ENCODE measurements around the gene SOX21. TPM values are rescaled to one million over a fixed set of nuclear protein-coding genes. Genes with fewer than 3 reads are reported as not detected.
"Not testable (repeated sequence)": the region's sequence is repeated elsewhere in the genome, so short reads cannot be mapped to it uniquely, and the experiment has no call there.

SOX21 gene
- total RNA-seq, 4 donors from 2014 or later: not detected

DNA sequence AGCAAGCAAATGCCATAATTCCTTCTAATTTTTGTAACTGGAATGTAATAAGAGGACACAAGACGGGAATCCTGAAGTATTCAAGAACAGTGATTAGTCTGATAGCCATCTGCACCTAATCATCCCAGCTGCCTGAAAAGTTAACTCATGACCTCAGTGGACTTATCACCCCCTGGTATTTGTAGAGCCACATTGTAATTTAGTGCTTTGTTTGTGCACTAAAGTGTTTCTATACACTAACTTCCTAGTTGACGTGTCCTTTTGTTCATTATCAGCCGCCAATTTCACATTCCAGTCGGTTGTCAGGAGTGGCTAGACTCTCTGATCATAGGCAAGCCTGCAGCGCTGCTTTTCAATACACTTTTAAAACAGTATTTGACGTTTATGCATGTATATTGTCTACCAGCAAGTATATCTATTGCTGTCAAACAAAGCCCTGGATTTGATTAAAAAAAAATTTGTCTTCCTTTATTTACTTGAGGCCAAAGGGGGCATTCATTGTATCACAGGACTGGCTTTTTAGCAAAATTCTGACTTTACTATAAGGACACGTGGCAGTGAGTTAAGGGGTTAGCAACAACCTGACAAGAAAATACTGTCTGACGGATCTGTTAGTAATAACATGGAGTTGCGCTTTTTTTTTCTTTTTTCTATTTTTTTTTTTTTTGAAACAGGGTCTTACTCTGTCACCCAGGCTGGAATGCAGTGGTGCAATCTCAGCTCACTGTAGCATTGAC, 10.4 kb upstream of the SOX21 start:
- 47 to 53% methylated on average over 9 of the region's 9 CpGs for WGBS, 2 donors
- Histone ChIP-seq H3K27ac (no peak overlapping the region), H3K36me3 (no peaks in the 10 kb centered on the region), H3K27me3 (no peaks in the 10 kb centered on the region), H3K4me3 (no peak overlapping the region), H3K9me3 (peaks cover 0 to 14% (median 2%) of the 10 kb centered on the region in 4 donors), H3K4me1 (no peaks in the 10 kb centered on the region)
- TF ChIP-seq EP300 (IDR thresholded peaks at IDR 0.05) (no peak), POLR2A (IDR thresholded peaks at IDR 0.05) (no peak)
- TF ChIP-seq, protein P1, sequence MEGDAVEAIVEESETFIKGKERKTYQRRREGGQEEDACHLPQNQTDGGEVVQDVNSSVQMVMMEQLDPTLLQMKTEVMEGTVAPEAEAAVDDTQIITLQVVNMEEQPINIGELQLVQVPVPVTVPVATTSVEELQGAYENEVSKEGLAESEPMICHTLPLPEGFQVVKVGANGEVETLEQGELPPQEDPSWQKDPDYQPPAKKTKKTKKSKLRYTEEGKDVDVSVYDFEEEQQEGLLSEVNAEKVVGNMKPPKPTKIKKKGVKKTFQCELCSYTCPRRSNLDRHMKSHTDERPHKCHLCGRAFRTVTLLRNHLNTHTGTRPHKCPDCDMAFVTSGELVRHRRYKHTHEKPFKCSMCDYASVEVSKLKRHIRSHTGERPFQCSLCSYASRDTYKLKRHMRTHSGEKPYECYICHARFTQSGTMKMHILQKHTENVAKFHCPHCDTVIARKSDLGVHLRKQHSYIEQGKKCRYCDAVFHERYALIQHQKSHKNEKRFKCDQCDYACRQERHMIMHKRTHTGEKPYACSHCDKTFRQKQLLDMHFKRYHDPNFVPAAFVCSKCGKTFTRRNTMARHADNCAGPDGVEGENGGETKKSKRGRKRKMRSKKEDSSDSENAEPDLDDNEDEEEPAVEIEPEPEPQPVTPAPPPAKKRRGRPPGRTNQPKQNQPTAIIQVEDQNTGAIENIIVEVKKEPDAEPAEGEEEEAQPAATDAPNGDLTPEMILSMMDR (IDR thresholded peaks at IDR 0.05): no peak
- no peak for DNase-seq (ENCODE audit: low spot score in 2 of 2)

- H3K9me3 ChIP-seq; H3K27ac ChIP-seq; H3K36me3 ChIP-seq; H3K4me3 ChIP-seq; H3K4me1 ChIP-seq; DNase-seq (ENCODE audit: low spot score in 2 of 2): not testable (repeated sequence)
- 96 to 100% methylated on average over 1 of the region's 1 CpG for WGBS, 2 donors
- peaks cover 0 to 28% of the 10 kb centered on the region in 2 donors for H3K27me3 ChIP-seq
These were observed 6.4 kb upstream of the SOX21 start for GRCh38 chr13:94718697-94719096.

DNA sequence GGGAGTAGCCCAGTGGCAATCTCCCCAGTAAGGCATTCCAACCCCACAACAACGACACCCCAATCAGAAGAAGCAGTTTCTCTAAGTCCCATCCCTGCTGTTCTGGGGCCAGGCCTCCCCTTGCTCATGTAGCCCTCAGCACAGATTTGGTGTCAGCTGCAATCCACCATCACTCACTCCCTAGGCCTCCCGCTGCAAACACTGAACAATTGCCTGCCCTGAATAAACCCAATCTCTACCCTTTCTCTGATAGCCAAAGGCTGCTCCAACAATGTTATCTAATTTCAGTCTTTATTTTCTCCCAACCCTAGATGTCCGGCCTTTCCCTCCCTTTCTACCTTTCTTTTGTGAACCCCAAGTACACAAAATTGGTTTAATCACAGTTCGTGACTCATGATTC, 5.6 kb upstream of the SOX21 start:
- no peak for DNase-seq (ENCODE audit: low spot score in 2 of 2)
- TF ChIP-seq, protein P1 (IDR thresholded peaks at IDR 0.05): no peak
- TF ChIP-seq EP300 (IDR thresholded peaks at IDR 0.05): no peak
- no peak for TF ChIP-seq POLR2A (IDR thresholded peaks at IDR 0.05)
- H3K27me3 ChIP-seq: peaks cover 0 to 36% of the 10 kb centered on the region in 2 donors
- peaks cover 0 to 7% (median 5%) of the 10 kb centered on the region in 4 donors for H3K4me1 ChIP-seq
- no peaks in the 10 kb centered on the region for H3K9me3 ChIP-seq
- no peak overlapping the region for H3K27ac ChIP-seq
- H3K36me3 ChIP-seq: no peaks in the 10 kb centered on the region
- WGBS, 2 donors: 76 to 85% methylated on average over 4 of the region's 4 CpGs
- no peak overlapping the region for H3K4me3 ChIP-seq

GRCh38 chr13:94716016-94716415, 3.7 kb upstream of the SOX21 start:
- TF ChIP-seq EP300 (IDR thresholded peaks at IDR 0.05) (no peak), POLR2A (IDR thresholded peaks at IDR 0.05) (no peak)
- TF ChIP-seq, protein P1 (IDR thresholded peaks at IDR 0.05): no peak
- no peaks in the 10 kb centered on the region for H3K36me3 ChIP-seq
- H3K4me3 ChIP-seq: no peak overlapping the region
- peaks cover 0 to 50% of the 10 kb centered on the region in 2 donors for H3K27me3 ChIP-seq
- H3K9me3 ChIP-seq: no peaks in the 10 kb centered on the region
- H3K4me1 ChIP-seq: peaks cover 0 to 24% (median 14%) of the 10 kb centered on the region in 4 donors
- 55 to 56% methylated on average over 5 of the region's 5 CpGs for WGBS, 2 donors
- DNase-seq (ENCODE audit: low spot score in 2 of 2): no peak
- H3K27ac ChIP-seq: no peak overlapping the region

DNA sequence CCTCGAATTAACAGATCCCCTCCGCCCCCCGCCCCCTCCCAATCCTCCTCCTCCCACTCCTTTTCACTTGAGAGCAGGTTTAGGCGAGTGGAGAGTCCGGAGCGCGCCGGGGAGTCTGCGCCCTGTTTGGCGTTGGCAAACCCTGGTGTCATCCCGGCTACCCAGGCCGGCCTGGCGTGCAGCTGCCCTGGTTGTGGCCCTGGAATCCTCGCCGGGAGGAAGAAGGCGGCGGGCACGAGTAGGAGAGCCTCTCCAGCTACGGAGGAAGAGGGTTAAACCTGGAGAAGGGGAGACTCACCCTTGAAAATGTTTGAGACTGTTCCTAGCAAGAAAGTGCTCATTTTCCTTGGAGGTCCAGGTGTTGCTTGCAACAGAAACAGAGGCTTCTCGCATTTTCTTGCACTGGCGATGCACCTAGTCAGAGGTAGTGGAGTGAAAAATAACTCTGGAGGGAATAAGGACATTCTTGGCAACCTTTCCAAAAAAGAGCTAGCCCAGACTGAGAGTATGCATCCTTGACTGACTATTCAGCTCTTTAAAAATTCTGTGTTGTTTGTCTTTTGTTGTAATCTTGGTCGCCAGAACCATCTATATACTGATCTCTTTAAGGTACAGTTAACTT, 1.3 kb upstream of the SOX21 start:
- H3K4me3 ChIP-seq: no peak overlapping the region
- no peaks in the 10 kb centered on the region for H3K36me3 ChIP-seq
- H3K4me1 ChIP-seq: peaks cover 0 to 33% (median 17%) of the 10 kb centered on the region in 4 donors
- H3K27ac ChIP-seq: no peak overlapping the region
- peaks cover 0 to 74% of the 10 kb centered on the region in 2 donors for H3K27me3 ChIP-seq
- 16 to 17% methylated on average over 17 to 22 of the region's 22 CpGs for WGBS, 2 donors
- H3K9me3 ChIP-seq: no peaks in the 10 kb centered on the region
- TF ChIP-seq EP300 (IDR thresholded peaks at IDR 0.05) (no peak), POLR2A (IDR thresholded peaks at IDR 0.05) (no peak)
- TF ChIP-seq, protein P1 (IDR thresholded peaks at IDR 0.05): no peak
- DNase-seq (ENCODE audit: low spot score in 2 of 2): no peak
